HG03280 (cell line): ENCODE measurements around the gene FARS2.

Experiments used
- ATAC-seq: cut with Tn5 transposase; IDR thresholded peaks from one replicate; pipeline ENCODE4 v1.9.1; 2021; ENCODE audit warnings: mild to moderate bottlenecking, moderate library complexity; ENCODE audit not compliant: unreplicated experiment

Gene FARS2

GRCh38 chr6:5745081-5745480 lies 483.8 kb downstream of the FARS2 start:
- ATAC-seq, result no peak

GRCh38 chr6:5746053-5746758 lies 484.9 kb downstream of the FARS2 start:
- ATAC-seq, result no peak

- no peak for ATAC-seq
Observed at GRCh38 chr6:5746759-5747130, 485.4 kb downstream of the FARS2 start.

GRCh38 chr6:5747379-5747778 lies 486.1 kb downstream of the FARS2 start:
- no peak for ATAC-seq

- ATAC-seq, result no peak
Observed at GRCh38 chr6:5749016-5749650, 487.8 kb downstream of the FARS2 start.

- no peak for ATAC-seq
Observed at GRCh38 chr6:5749651-5750215, 488.4 kb downstream of the FARS2 start.

- no peak for ATAC-seq
Observed at GRCh38 chr6:5751525-5752390, 490.4 kb downstream of the FARS2 start.

GRCh38 chr6:5752391-5752680 lies 491.0 kb downstream of the FARS2 start:
- no peak for ATAC-seq

GRCh38 chr6:5753209-5753608 lies 491.9 kb downstream of the FARS2 start:
- ATAC-seq, result no peak

- ATAC-seq, result no peak
Observed at GRCh38 chr6:5754904-5755303, 493.6 kb downstream of the FARS2 start.

- no peak for ATAC-seq
Observed at GRCh38 chr6:5759571-5759970, 498.3 kb downstream of the FARS2 start.

GRCh38 chr6:5761370-5761769 lies 500.1 kb downstream of the FARS2 start:
- ATAC-seq, result no peak

GRCh38 chr6:5762561-5762968 lies 501.3 kb downstream of the FARS2 start:
- no peak for ATAC-seq

GRCh38 chr6:5763407-5763806 lies 502.1 kb downstream of the FARS2 start:
- ATAC-seq, result no peak

- no peak for ATAC-seq
Observed at GRCh38 chr6:5763871-5764270, 502.6 kb downstream of the FARS2 start.

- no peak for ATAC-seq
Observed at GRCh38 chr6:5764401-5764955, 503.2 kb downstream of the FARS2 start.

GRCh38 chr6:5765141-5765760 lies 503.9 kb downstream of the FARS2 start:
- no peak for ATAC-seq

GRCh38 chr6:5766260-5766659 lies 504.9 kb downstream of the FARS2 start:
- no peak for ATAC-seq

GRCh38 chr6:5767471-5767870 lies 506.2 kb downstream of the FARS2 start:
- ATAC-seq, result no peak

GRCh38 chr6:5771211-5771610 lies 509.9 kb downstream of the FARS2 start:
- no peak for ATAC-seq
